GM19395 (cell line): ENCODE data around the gene RPGRIP1.
"Not testable (repeated sequence)": the region's sequence is repeated elsewhere in the genome, so short reads cannot be mapped to it uniquely, and the experiment has no call there.

ENCODE experiments used
- ATAC-seq: cut with Tn5 transposase; IDR thresholded peaks from one replicate; pipeline ENCODE4 v1.9.1; 2021; ENCODE audit warnings: mild to moderate bottlenecking, moderate library complexity; ENCODE audit not compliant: unreplicated experiment

Gene RPGRIP1

GRCh38 chr14:21279783-21280182 is at the start of gene RPGRIP1:
Gene RPGRIP1, plus strand, starts transcription at chr14:21280083. Its CDS starts 7,894 bp downstream, at chr14:21287977.
- ATAC-seq, result no peak

- ATAC-seq, result no peak
These were observed 48.7 kb upstream of the RPGRIP1 start for GRCh38 chr14:21231020-21231652.

GRCh38 chr14:21233457-21234076 is 46.3 kb upstream of the RPGRIP1 start:
- ATAC-seq, result no peak

GRCh38 chr14:21234112-21234511 is 45.8 kb upstream of the RPGRIP1 start:
- no peak for ATAC-seq

GRCh38 chr14:21236948-21237797 is 42.7 kb upstream of the RPGRIP1 start:
- no peak for ATAC-seq

- ATAC-seq, result no peak
These were observed 40.9 kb upstream of the RPGRIP1 start for GRCh38 chr14:21238823-21239518.

GRCh38 chr14:21240417-21240816 is 39.5 kb upstream of the RPGRIP1 start:
- no peak for ATAC-seq

GRCh38 chr14:21241218-21241819 is 38.6 kb upstream of the RPGRIP1 start:
- no peak for ATAC-seq

- ATAC-seq, result no peak
These were observed 35.3 kb upstream of the RPGRIP1 start for GRCh38 chr14:21244544-21244943.

- ATAC-seq, result no peak
These were observed 34.1 kb upstream of the RPGRIP1 start for GRCh38 chr14:21245813-21246212.

GRCh38 chr14:21248338-21248737 is 31.5 kb upstream of the RPGRIP1 start:
- ATAC-seq, result no peak

GRCh38 chr14:21248739-21249411 is 31.0 kb upstream of the RPGRIP1 start:
- ATAC-seq, result no peak

- no peak for ATAC-seq
These were observed 28.7 kb upstream of the RPGRIP1 start for GRCh38 chr14:21251215-21251614.

- ATAC-seq, result no peak
These were observed 27.7 kb upstream of the RPGRIP1 start for GRCh38 chr14:21252149-21252548.

GRCh38 chr14:21255385-21256101 is 24.3 kb upstream of the RPGRIP1 start:
- no peak for ATAC-seq

- ATAC-seq, result not testable (repeated sequence)
These were observed 23.8 kb upstream of the RPGRIP1 start for GRCh38 chr14:21256102-21256447.

- ATAC-seq, result no peak
These were observed 23.1 kb upstream of the RPGRIP1 start for GRCh38 chr14:21256539-21257393.

- no peak for ATAC-seq
These were observed 22.4 kb upstream of the RPGRIP1 start for GRCh38 chr14:21257394-21257909.
